Dedifferentiated amniotic fluid mesenchymal stem cell (primary cell): ENCODE measurements around the gene PSENEN.

Source experiments
- DNase-seq: peaks from one replicate; pipeline ENCODE4 v3.0.0-alpha.2; 2016; ENCODE audit errors: extremely low spot score

PSENEN gene

GRCh38 chr19:35745328-35746086 is at the start of gene PSENEN, which contains the start of gene U2AF1L4:
TSS of gene PSENEN (plus strand) at chr19:35745651. CDS start at chr19:35745931, 280 bp downstream.
TSS of gene U2AF1L4 (minus strand) at chr19:35745418. CDS start at chr19:35745391, 27 bp downstream.
- peak; percentile 99 for DNase-seq

- DNase-seq = no peak
Observed at GRCh38 chr19:35695895-35696422, 49.5 kb upstream of the PSENEN start.

- no peak for DNase-seq
Observed at GRCh38 chr19:35696835-35697234, 48.6 kb upstream of the PSENEN start.

GRCh38 chr19:35702223-35703012 is 43.0 kb upstream of the PSENEN start:
- peak; percentile 95 for DNase-seq

- DNase-seq = no peak
Observed at GRCh38 chr19:35703343-35703742, 42.1 kb upstream of the PSENEN start.

- DNase-seq = no peak
Observed at GRCh38 chr19:35704218-35704617, 41.2 kb upstream of the PSENEN start, which contains the start of gene ZBTB32. TSS of gene ZBTB32 (plus strand) at chr19:35704558. CDS start at chr19:35714627, 10,069 bp downstream.

GRCh38 chr19:35708391-35708790 is 37.1 kb upstream of the PSENEN start:
- no peak for DNase-seq

GRCh38 chr19:35710784-35711723 is 34.4 kb upstream of the PSENEN start:
- no peak for DNase-seq

- no peak for DNase-seq
Observed at GRCh38 chr19:35712567-35713505, 32.6 kb upstream of the PSENEN start.

- no peak for DNase-seq
Observed at GRCh38 chr19:35713506-35713850, 32.0 kb upstream of the PSENEN start.

- no peak for DNase-seq
Observed at GRCh38 chr19:35713904-35714495, 31.5 kb upstream of the PSENEN start.

- DNase-seq = no peak
Observed at GRCh38 chr19:35714601-35715354, 30.7 kb upstream of the PSENEN start.

- no peak for DNase-seq
Observed at GRCh38 chr19:35715355-35715809, 30.1 kb upstream of the PSENEN start.

GRCh38 chr19:35715981-35716800 is 29.3 kb upstream of the PSENEN start:
- no peak for DNase-seq

- DNase-seq = peak; percentile 83
Observed at GRCh38 chr19:35716801-35717664, 28.4 kb upstream of the PSENEN start.

GRCh38 chr19:35717665-35718344 is 27.6 kb upstream of the PSENEN start, which contains the start of gene KMT2B:
TSS of gene KMT2B (plus strand) at chr19:35718003. CDS start at chr19:35718019, 16 bp downstream.
- peak; percentile 87 for DNase-seq
